Measurements from ENCODE around the gene MPHOSPH9.

GRCh38 chr12:123150275-123150743 is 82.6 kb downstream of the MPHOSPH9 start:
- TF ChIP-seq ZNF274 (IDR thresholded peaks at IDR 0.05; ENCODE audit: low read depth, low read length) (no peak), YY1 (IDR thresholded peaks at IDR 0.05; ENCODE audit: insufficient read depth, insufficient read length) (no peak), SUZ12 (IDR thresholded peaks at IDR 0.05; ENCODE audit: extremely low read depth, insufficient read depth, insufficient read length) (no peak)
